Activated CD4-positive, alpha-beta T cell treated with anti-CD3 and anti-CD28 coated beads for 4 hours (primary cell): ENCODE data around the gene NPAS2.

ENCODE experiments used
- DNase-seq, 2 donors: peaks; one replicate each; pipeline ENCODE4 v3.0.0-alpha.2; 2020

The NPAS2 gene

GRCh38 chr2:100799686-100800085, 20.3 kb upstream of the NPAS2 start:
- no peak for DNase-seq

- no peak for DNase-seq
Observed at GRCh38 chr2:100800915-100801314, 19.0 kb upstream of the NPAS2 start.

GRCh38 chr2:100801402-100801801, 18.5 kb upstream of the NPAS2 start:
- no peak for DNase-seq

GRCh38 chr2:100802066-100802465, 17.9 kb upstream of the NPAS2 start:
- DNase-seq: no peak

GRCh38 chr2:100803334-100803733, 16.6 kb upstream of the NPAS2 start:
- DNase-seq: no peak

- DNase-seq: no peak
Observed at GRCh38 chr2:100806550-100806949, 13.4 kb upstream of the NPAS2 start.

GRCh38 chr2:100807707-100808106, 12.2 kb upstream of the NPAS2 start:
- DNase-seq: no peak

- DNase-seq: no peak
Observed at GRCh38 chr2:100808582-100808981, 11.4 kb upstream of the NPAS2 start.

- DNase-seq: no peak
Observed at GRCh38 chr2:100809506-100809905, 10.4 kb upstream of the NPAS2 start.

- no peak for DNase-seq
Observed at GRCh38 chr2:100810603-100811145, 9.3 kb upstream of the NPAS2 start.

- peak in 1 of 2 donors; percentile 9 for DNase-seq
Observed at GRCh38 chr2:100812116-100812515, 7.8 kb upstream of the NPAS2 start.

- no peak for DNase-seq
Observed at GRCh38 chr2:100812573-100812972, 7.4 kb upstream of the NPAS2 start.

- DNase-seq: no peak
Observed at GRCh38 chr2:100813527-100813926, 6.4 kb upstream of the NPAS2 start.

GRCh38 chr2:100814043-100814442, 5.9 kb upstream of the NPAS2 start:
- no peak for DNase-seq

- no peak for DNase-seq
Observed at GRCh38 chr2:100814453-100814852, 5.5 kb upstream of the NPAS2 start.

GRCh38 chr2:100817388-100817985, 2.5 kb upstream of the NPAS2 start:
- DNase-seq: no peak

- DNase-seq: no peak
Observed at GRCh38 chr2:100818003-100818605, 1.8 kb upstream of the NPAS2 start.

GRCh38 chr2:100818606-100819369, 1.2 kb upstream of the NPAS2 start:
- DNase-seq: peak in 1 of 2 donors; percentile 15

- peak in 1 of 2 donors; percentile 19 for DNase-seq
Observed at GRCh38 chr2:100820273-100820522, 259 bp downstream of the NPAS2 start.

GRCh38 chr2:100820523-100821254, 750 bp downstream of the NPAS2 start:
- DNase-seq: peak in 1 of 2 donors; percentile 8

- no peak for DNase-seq
Observed at GRCh38 chr2:100821255-100821910, 1.4 kb downstream of the NPAS2 start.

GRCh38 chr2:100821911-100822265, 1.9 kb downstream of the NPAS2 start:
- DNase-seq: no peak
